Prostate gland (tissue), 2 donors: ENCODE results near the gene DNPH1. TPM values are rescaled to one million over a fixed set of nuclear protein-coding genes. Genes with fewer than 3 reads are reported as not detected.

Experiments
- DNase-seq: peaks from one replicate; pipeline ENCODE4 v3.0.0-alpha.2; 2019; ENCODE audit warnings: low spot score
- H3K27ac ChIP-seq, 2 donors: fragments of 200-600 bp; sonication (generic); 2 replicates each; pipeline ENCODE4 v1.5.1; 2017 to 2019
- H3K27me3 ChIP-seq: fragments of 200-600 bp; sonication (generic); replicated peaks from 2 replicates; pipeline ENCODE4 v1.5.1; 2019; ENCODE audit not compliant: insufficient read depth
- H3K36me3 ChIP-seq, 2 donors: fragments of 200-600 bp; sonication (generic); 1 replicate in 1 of 2; 2 replicates in 1 of 2; pipeline versions ENCODE4 v1.5.1 to v1.8.1; 2017 to 2019
- H3K4me1 ChIP-seq: fragments of 200-600 bp; sonication (generic); replicated peaks from 2 replicates; pipeline ENCODE4 v1.5.1; 2019
- H3K4me3 ChIP-seq, 2 donors: fragments of 200-600 bp; sonication (generic); 2 replicates each; pipeline ENCODE4 v1.5.1; 2017 to 2019
- H3K9me3 ChIP-seq: fragments of 200-600 bp; sonication (generic); 2 replicates; pipeline ENCODE4 v1.5.1; 2017
- POLR2A ChIP-seq: fragments of 450-650 bp; IDR thresholded peaks from one replicate; pipeline ENCODE4 v1.6.1; 2016; ENCODE audit warnings: antibody characterized with exemption, mild to moderate bottlenecking
- POLR2AphosphoS5 ChIP-seq: sonication (generic); formaldehyde crosslinking; IDR thresholded peaks from one replicate; pipeline ENCODE4 v1.6.1; 2017; ENCODE audit warnings: antibody characterized with exemption
- WGBS: methylation state at CpG from one replicate; pipeline ENCODE4 v1.1.5; 2018; 5-methylcytosine and 5-hydroxymethylcytosine counted together
- intact Hi-C: fragments of 100-400 bp; cut with DNase I; formaldehyde crosslinking; loops from one replicate; pipeline ENCODE4 v1.14.2; 2022
- total RNA-seq, 2 donors: library from RNA; depleted of rRNA; stranded (reverse); fragments of >200 nt; gene quantifications; one replicate each; pipeline ENCODE4 v1.1.0, GENCODE V29; 2016
- TF ChIP-seq, protein P1 (sequence below), 4 experiments: fragments of 200-600 bp in 2 of 4; fragments of 450-650 bp in 2 of 4; sonication (generic) in 2 of 4; IDR thresholded peaks; 1 replicate in 3 of 4; 2 replicates in 1 of 4; pipeline ENCODE4 v1.5.1; 2016 to 2019; ENCODE audit warnings: antibody characterized with exemption in 4 of 4, mild to moderate bottlenecking in 2 of 4, moderate library complexity in 2 of 4

The DNPH1 gene
- total RNA-seq, 2 donors from 2014 or later = 40.3 to 138 TPM

DNA sequence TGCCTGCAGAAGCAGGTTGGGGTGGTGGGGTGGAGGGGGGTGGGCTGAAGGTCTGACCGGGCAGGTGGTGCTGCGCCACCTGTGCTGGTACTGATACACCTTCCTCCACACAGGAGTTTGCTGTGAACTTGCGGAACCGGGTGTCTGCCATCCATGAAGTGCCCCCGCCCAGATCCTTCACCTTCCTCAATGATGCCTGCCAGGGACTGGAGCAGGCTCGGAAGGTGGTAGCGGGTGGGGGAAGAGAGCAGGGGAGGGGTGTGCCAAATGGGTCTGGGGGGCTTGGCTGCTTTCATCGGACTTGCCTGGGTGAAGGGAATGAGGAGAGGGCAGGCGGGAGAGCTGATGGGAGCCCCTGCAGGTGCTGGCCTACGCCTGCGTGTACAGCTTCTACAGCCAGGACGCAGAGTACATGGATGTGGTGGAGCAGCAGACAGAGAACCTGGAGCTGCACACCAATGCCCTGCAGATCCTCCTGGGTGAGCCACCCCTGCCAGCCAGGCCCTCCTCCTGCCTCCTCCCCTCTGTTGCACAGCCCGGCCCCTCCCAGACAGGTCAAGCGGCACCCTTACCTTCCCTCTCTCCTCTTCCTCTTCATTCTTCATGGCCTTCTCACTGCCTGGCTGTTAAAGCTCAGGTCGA, 6.7 kb downstream of the DNPH1 start:
- WGBS = 84% methylated on average over 15 of the region's 15 CpGs
- H3K27me3 ChIP-seq = no peaks in the 10 kb centered on the region
- DNase-seq = no peak
- no peaks in the 10 kb centered on the region for H3K9me3 ChIP-seq
- H3K36me3 ChIP-seq = no peaks in the 10 kb centered on the region
- intact Hi-C loops = no loop called here
- H3K4me3 ChIP-seq = no peak overlapping the region
- H3K4me1 ChIP-seq = no peaks in the 10 kb centered on the region
- TF ChIP-seq POLR2AphosphoS5 (no peak), POLR2A (no peak)
- TF ChIP-seq, protein P1, sequence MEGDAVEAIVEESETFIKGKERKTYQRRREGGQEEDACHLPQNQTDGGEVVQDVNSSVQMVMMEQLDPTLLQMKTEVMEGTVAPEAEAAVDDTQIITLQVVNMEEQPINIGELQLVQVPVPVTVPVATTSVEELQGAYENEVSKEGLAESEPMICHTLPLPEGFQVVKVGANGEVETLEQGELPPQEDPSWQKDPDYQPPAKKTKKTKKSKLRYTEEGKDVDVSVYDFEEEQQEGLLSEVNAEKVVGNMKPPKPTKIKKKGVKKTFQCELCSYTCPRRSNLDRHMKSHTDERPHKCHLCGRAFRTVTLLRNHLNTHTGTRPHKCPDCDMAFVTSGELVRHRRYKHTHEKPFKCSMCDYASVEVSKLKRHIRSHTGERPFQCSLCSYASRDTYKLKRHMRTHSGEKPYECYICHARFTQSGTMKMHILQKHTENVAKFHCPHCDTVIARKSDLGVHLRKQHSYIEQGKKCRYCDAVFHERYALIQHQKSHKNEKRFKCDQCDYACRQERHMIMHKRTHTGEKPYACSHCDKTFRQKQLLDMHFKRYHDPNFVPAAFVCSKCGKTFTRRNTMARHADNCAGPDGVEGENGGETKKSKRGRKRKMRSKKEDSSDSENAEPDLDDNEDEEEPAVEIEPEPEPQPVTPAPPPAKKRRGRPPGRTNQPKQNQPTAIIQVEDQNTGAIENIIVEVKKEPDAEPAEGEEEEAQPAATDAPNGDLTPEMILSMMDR (IDR thresholded peaks at IDR 0.05) = no peak
- no peak overlapping the region for H3K27ac ChIP-seq

DNA sequence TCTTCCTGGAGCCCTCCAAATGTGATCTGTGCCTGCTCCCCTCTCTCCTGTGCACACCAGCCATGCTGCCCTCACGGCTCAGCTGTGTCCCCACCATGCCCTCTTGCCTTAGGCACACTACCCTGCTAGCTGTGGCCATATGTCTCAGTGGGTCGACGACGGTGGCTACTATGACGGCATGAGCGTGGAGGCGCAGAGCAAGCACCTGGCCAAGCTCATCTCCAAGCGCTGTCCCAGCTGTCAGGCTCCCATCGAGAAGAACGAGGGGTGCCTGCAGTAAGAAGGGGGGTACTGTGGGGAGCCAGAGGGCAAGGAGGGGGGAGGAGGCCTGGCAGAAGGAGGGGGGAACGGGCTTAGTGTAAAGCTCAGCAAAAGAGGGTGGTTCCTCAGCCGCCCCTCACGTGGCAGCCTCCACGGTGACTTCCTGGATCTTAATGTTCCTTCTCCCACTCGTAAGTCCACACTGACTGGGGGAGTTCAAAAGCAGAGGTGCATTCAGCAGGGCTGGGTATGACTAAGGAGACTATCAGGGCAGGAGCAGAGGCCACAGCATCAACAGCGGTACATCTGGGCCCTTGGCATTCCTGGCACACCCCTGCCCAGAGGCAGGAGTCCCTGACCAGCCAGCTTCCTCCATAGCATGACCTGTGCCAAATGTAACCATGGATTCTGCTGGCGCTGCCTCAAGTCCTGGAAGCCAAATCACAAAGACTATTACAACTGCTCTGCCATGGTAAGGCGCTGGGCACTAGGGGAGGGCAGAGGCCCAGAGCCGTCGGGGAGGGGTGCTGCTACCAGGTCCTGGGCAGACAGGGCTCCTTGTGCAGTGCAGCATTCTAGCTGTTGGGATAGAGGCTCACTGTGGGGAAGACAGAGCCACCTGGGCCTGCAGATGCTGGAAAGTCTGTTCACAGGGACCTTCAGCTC, 8.0 kb downstream of the DNPH1 start:
- Histone ChIP-seq H3K36me3 (no peaks in the 10 kb centered on the region), H3K9me3 (no peaks in the 10 kb centered on the region), H3K27me3 (no peaks in the 10 kb centered on the region), H3K4me1 (no peaks in the 10 kb centered on the region), H3K27ac (peak overlapping the region in 1 of 2 donors; percentile 9), H3K4me3 (no peak overlapping the region)
- TF ChIP-seq, protein P1 (IDR thresholded peaks at IDR 0.05) = no peak
- TF ChIP-seq POLR2AphosphoS5 = peak; percentile 18
- intact Hi-C loops = no loop called here
- DNase-seq = peak; percentile 19
- WGBS = 51% methylated on average over 13 of the region's 20 CpGs

DNA sequence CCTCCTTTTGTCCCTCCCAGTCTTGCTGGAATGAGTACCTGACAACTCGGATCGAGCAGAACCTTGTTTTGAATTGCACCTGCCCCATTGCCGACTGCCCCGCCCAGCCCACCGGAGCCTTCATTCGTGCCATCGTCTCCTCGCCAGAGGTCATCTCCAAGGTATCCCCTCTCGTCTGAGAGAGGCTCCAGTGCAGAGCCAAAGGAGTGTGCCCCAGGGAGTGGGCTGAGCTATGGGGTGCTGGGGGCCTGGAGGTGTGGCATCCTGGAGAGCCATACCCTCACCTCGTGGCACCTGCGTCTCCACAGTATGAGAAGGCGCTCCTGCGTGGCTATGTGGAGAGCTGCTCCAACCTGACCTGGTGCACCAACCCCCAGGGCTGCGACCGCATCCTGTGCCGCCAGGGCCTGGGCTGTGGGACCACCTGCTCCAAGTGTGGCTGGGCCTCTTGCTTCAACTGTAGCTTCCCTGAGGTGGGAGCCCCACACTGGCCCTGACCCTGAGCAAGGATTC, 8.8 kb downstream of the DNPH1 start:
- DNase-seq = no peak
- Histone ChIP-seq H3K27ac (no peak overlapping the region), H3K36me3 (no peaks in the 10 kb centered on the region), H3K4me3 (no peak overlapping the region), H3K4me1 (no peaks in the 10 kb centered on the region), H3K27me3 (no peaks in the 10 kb centered on the region), H3K9me3 (no peaks in the 10 kb centered on the region)
- TF ChIP-seq, protein P1 (IDR thresholded peaks at IDR 0.05) = no peak
- no peak for TF ChIP-seq POLR2AphosphoS5
- TF ChIP-seq POLR2A = no peak
- intact Hi-C loops = no loop called here
- WGBS = 85% methylated on average over 16 of the region's 16 CpGs

DNA sequence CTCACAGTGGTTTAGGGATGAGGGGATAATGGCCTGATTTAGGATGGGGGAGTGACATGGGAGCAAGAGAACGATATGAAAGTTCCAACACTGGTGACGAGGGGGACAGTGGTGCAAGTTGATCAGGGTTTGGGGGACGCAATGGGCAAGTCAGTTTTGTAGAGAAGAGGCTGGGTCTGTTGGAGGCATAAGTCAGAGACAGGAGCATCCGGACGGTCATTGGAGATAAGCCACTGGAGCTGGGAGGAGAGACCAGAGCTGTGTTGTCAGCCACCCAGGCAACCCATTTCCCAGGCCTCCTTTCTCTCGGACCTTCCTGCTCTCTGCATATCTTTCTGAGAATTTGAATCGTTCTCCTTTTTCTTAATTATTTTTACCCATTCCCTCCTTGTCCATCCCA, 9.5 kb downstream of the DNPH1 start:
- Histone ChIP-seq H3K4me1 (no peaks in the 10 kb centered on the region), H3K9me3 (no peaks in the 10 kb centered on the region), H3K4me3 (no peak overlapping the region), H3K36me3 (no peaks in the 10 kb centered on the region), H3K27ac (no peak overlapping the region), H3K27me3 (no peaks in the 10 kb centered on the region)
- 89% methylated on average over 7 of the region's 7 CpGs for WGBS
- no peak for DNase-seq
- TF ChIP-seq POLR2AphosphoS5 (no peak), POLR2A (no peak)
- TF ChIP-seq, protein P1 (IDR thresholded peaks at IDR 0.05) = no peak
- intact Hi-C loops = no loop called here
